Measurements from ENCODE around the gene HACD2. TPM values are rescaled to one million over a fixed set of nuclear protein-coding genes. Genes with fewer than 3 reads are reported as not detected.
A peak's percentile ranks its signal among the peaks of the same experiment; 100 is the strongest.

HACD2 gene
- total and polyA plus RNA-seq, 8 donors: 5.3 to 36.0 (median 14.4) TPM

DNA sequence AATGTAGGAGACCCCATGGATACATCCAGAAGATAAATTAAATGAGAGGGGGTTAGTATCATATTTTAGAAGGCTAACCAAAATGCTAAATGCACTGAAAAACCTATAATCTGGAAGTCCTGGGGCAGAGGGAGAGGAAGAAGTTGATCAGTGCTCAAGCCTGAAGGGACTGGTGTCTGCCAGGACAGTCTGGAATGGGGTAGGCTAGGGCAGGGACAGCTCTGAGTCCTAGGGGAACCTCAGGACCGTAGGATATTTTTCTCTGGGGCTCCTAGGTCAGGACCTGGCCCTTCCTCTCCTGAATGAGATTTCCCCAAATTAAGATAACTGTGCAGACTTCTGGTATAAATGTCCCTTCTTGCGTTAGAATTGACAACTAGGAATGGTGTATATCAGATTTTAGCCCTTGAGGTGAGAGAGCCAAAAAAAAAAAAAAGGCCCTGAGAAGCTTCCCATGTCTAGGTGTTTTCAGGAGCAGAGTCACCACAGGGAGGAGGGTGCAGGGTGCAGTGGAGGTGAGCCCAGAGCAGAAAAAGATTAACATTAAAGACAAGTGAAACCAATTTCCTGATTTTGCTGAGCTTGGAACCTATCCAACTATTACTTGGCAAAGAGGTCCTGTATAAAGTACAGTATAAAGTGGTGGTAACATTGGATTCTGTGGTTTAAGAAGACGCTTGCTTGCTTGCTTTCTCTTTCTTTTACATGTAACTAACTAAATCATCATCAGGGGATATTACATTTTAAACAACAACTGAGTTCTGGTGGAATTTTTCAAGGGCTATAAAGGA, 63.5 kb downstream of the HACD2 start:
- Histone ChIP-seq H3K36me3 (peaks cover 6 to 27% (median 23%) of the 10 kb centered on the region in 4 donors), H3K4me3 (no peak overlapping the region), H3K27ac (peak overlapping the region in 2 of 5 donors; percentile 28 to 31), H3K4me1 (peaks cover 0 to 16% (median 12%) of the 10 kb centered on the region in 4 donors), H3K27me3 (no peaks in the 10 kb centered on the region), H3K9me3 (no peaks in the 10 kb centered on the region)
- WGBS, 5 donors: 34 to 48% (median 45%) methylated on average over 3 of the region's 3 CpGs
- intact Hi-C loops (cut with DNase I; ENCODE audit: low total_unique reads): no loop called here
- TF ChIP-seq POLR2AphosphoS5 (IDR thresholded peaks at IDR 0.05) (no peak), POLR2A (IDR thresholded peaks at IDR 0.05) (no peak), EP300 (IDR thresholded peaks at IDR 0.05) (no peak)
- TF ChIP-seq, protein P1, sequence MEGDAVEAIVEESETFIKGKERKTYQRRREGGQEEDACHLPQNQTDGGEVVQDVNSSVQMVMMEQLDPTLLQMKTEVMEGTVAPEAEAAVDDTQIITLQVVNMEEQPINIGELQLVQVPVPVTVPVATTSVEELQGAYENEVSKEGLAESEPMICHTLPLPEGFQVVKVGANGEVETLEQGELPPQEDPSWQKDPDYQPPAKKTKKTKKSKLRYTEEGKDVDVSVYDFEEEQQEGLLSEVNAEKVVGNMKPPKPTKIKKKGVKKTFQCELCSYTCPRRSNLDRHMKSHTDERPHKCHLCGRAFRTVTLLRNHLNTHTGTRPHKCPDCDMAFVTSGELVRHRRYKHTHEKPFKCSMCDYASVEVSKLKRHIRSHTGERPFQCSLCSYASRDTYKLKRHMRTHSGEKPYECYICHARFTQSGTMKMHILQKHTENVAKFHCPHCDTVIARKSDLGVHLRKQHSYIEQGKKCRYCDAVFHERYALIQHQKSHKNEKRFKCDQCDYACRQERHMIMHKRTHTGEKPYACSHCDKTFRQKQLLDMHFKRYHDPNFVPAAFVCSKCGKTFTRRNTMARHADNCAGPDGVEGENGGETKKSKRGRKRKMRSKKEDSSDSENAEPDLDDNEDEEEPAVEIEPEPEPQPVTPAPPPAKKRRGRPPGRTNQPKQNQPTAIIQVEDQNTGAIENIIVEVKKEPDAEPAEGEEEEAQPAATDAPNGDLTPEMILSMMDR (IDR thresholded peaks at IDR 0.05): no peak
- peak in 1 of 2 donors; percentile 54 for DNase-seq

DNA sequence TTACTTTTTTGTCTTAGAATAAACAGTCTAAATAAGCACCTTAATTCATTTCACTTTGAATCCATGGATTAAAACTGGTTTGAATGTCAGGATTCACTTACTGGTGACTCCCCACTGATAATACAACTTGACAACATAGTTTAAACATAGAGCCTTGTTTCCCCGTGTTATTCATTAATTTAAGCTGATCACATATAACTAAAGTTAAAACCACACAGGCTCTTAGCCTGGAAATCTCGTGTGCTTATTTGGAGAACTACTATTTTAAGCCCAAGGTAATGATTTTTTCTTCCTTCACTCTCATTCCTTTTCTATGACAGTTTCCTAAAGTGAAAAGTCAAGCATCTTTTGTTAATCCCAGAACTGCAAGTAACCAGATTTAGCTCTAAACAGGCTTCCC, 64.2 kb downstream of the HACD2 start:
- intact Hi-C loops (cut with DNase I; ENCODE audit: low total_unique reads): no loop called here
- 51 to 66% (median 56%) methylated on average over 2 of the region's 2 CpGs for WGBS, 5 donors
- no peaks in the 10 kb centered on the region for H3K27me3 ChIP-seq
- H3K4me1 ChIP-seq: peaks cover 0 to 16% (median 12%) of the 10 kb centered on the region in 4 donors
- no peak for TF ChIP-seq POLR2AphosphoS5 (IDR thresholded peaks at IDR 0.05)
- no peak for DNase-seq
- no peaks in the 10 kb centered on the region for H3K9me3 ChIP-seq
- H3K4me3 ChIP-seq: no peak overlapping the region
- H3K27ac ChIP-seq: no peak overlapping the region
- peaks cover 6 to 26% (median 18%) of the 10 kb centered on the region in 4 donors for H3K36me3 ChIP-seq

DNA sequence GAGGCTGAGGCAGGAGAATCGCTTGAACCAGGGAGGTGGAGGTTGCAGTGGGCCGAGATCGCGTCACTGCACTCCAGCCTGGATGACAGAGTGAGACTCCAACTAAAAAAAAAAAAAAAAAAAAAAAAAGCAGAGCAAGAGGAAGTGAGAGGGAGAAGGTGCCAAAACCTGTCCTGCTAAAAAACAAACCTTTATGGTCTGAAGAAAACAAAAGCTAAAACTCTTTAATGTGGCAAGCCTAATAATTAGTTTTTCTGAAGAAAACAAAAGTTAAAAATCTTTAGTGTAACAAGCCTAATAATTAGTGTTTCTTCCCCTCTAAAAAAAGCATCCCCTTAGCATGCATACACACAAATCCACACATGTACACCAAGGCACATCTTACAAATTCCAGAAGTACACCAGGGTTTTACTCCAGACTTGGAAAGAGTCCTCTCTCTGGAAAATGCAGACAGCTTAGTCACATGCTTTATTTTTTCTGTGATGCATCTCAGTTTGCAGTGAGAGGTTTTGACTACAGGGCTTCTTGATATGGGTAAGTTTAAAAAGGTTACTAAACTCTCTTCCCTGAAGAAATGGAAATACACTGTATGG, 65.9 kb downstream of the HACD2 start:
- Histone ChIP-seq H3K36me3 (peaks cover 6 to 22% (median 17%) of the 10 kb centered on the region in 4 donors), H3K4me3 (no peak overlapping the region), H3K4me1 (peaks cover 0 to 16% (median 12%) of the 10 kb centered on the region in 4 donors), H3K27me3 (no peaks in the 10 kb centered on the region), H3K9me3 (no peaks in the 10 kb centered on the region), H3K27ac (no peak overlapping the region)
- TF ChIP-seq POLR2A (IDR thresholded peaks at IDR 0.05) (no peak), EP300 (IDR thresholded peaks at IDR 0.05) (no peak), POLR2AphosphoS5 (IDR thresholded peaks at IDR 0.05) (no peak)
- TF ChIP-seq, protein P1 (IDR thresholded peaks at IDR 0.05): no peak
- DNase-seq: no peak
- 88 to 99% (median 94%) methylated on average over 4 of the region's 4 CpGs for WGBS, 5 donors
- intact Hi-C loops (cut with DNase I; ENCODE audit: low total_unique reads): no loop called here

DNA sequence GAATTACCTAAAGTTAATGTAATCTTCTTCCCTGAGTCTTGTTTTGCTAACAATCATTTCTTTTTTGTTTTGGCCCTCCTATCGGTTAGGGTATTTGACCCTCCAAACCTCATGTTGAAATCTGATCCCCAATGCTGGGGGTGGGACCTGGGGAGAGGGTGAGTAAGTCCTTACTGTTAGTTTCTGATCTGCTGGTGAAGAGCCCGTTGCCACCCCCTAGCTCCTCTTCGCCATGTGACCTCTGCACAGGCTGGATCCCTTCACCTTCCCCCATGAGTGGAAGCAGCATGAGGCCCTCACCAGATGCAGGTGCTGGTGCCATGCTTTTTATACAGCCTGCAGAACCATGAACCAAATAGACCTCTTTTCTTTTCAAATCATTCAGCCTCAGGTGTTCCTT, 73.1 kb downstream of the HACD2 start:
- intact Hi-C loops (cut with DNase I; ENCODE audit: low total_unique reads): no loop called here
- TF ChIP-seq EP300 (IDR thresholded peaks at IDR 0.05): no peak
- Histone ChIP-seq H3K27me3 (no peaks in the 10 kb centered on the region), H3K36me3 (peaks cover 0 to 35% (median 24%) of the 10 kb centered on the region in 4 donors), H3K4me1 (no peaks in the 10 kb centered on the region), H3K27ac (no peak overlapping the region), H3K9me3 (no peaks in the 10 kb centered on the region), H3K4me3 (no peak overlapping the region)
- DNase-seq: no peak
- 69 to 87% (median 82%) methylated on average over 3 of the region's 3 CpGs for WGBS, 5 donors

DNA sequence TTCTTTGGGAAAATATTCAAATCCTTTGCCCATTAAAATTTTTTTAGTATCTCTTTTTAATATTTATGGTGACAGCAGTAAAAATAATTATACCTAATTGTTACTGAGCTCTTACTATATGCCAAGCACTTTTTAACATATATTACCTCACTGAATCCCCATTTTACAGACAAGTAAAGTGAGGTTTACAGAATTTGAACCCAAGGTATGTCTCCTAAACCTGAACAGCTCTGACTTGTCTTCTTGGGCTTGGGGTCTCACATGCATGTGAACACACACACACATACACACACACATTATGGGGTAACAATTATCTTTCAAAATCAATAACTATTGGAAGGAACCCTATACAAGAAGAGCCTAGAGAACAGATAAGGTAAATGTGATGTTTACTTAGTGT, 73.8 kb downstream of the HACD2 start:
- no peak for DNase-seq
- H3K36me3 ChIP-seq: peaks cover 0 to 36% (median 28%) of the 10 kb centered on the region in 4 donors
- H3K4me1 ChIP-seq: no peaks in the 10 kb centered on the region
- intact Hi-C loops (cut with DNase I; ENCODE audit: low total_unique reads): no loop called here
- H3K4me3 ChIP-seq: no peak overlapping the region
- no peak overlapping the region for H3K27ac ChIP-seq
- no peaks in the 10 kb centered on the region for H3K9me3 ChIP-seq
- H3K27me3 ChIP-seq: no peaks in the 10 kb centered on the region
- no peak for TF ChIP-seq EP300 (IDR thresholded peaks at IDR 0.05)
- TF ChIP-seq, protein P1 (IDR thresholded peaks at IDR 0.05): no peak
- no peak for TF ChIP-seq POLR2A (IDR thresholded peaks at IDR 0.05)
- no peak for TF ChIP-seq POLR2AphosphoS5 (IDR thresholded peaks at IDR 0.05)

Data from stomach (tissue), 9 donors.